Measurements from ENCODE around the gene LOXL1.
"Not testable (repeated sequence)": the region's sequence is repeated elsewhere in the genome, so short reads cannot be mapped to it uniquely, and the experiment has no call there.

Gene LOXL1

GRCh38 chr15:73932381-73933191 lies 6.3 kb downstream of the LOXL1 start:
- DNase-seq (ENCODE audit: low spot score): no peak
- no peaks in the 10 kb centered on the region for H3K9me3 Mint-ChIP-seq
- H3K4me3 Mint-ChIP-seq: no peak overlapping the region
- H3K27me3 Mint-ChIP-seq (ENCODE audit: low read depth): peaks cover 7% of the 10 kb centered on the region
- H3K4me1 Mint-ChIP-seq (ENCODE audit: low read depth): peaks cover 10% of the 10 kb centered on the region
- no peaks in the 10 kb centered on the region for H3K36me3 Mint-ChIP-seq (ENCODE audit: low read depth)
- H3K27ac Mint-ChIP-seq: no peak overlapping the region

GRCh38 chr15:73934281-73934680 lies 8.0 kb downstream of the LOXL1 start:
- Mint-ChIP-seq H3K9me3 (no peaks in the 10 kb centered on the region), H3K27ac (no peak overlapping the region), H3K27me3 (ENCODE audit: low read depth) (peaks cover 3% of the 10 kb centered on the region), H3K36me3 (ENCODE audit: low read depth) (no peaks in the 10 kb centered on the region), H3K4me1 (ENCODE audit: low read depth) (peaks cover 2% of the 10 kb centered on the region), H3K4me3 (no peak overlapping the region)
- DNase-seq (ENCODE audit: low spot score): no peak

GRCh38 chr15:73935547-73935946 lies 9.3 kb downstream of the LOXL1 start:
- peaks cover 3% of the 10 kb centered on the region for H3K27me3 Mint-ChIP-seq (ENCODE audit: low read depth)

GRCh38 chr15:73936181-73936580 lies 9.9 kb downstream of the LOXL1 start:
- DNase-seq (ENCODE audit: low spot score): no peak
- Mint-ChIP-seq H3K27me3 (ENCODE audit: low read depth) (peaks cover 1% of the 10 kb centered on the region), H3K4me1 (ENCODE audit: low read depth) (no peaks in the 10 kb centered on the region), H3K9me3 (no peaks in the 10 kb centered on the region), H3K27ac (no peak overlapping the region), H3K4me3 (no peak overlapping the region), H3K36me3 (ENCODE audit: low read depth) (no peaks in the 10 kb centered on the region)

More at GRCh38 chr15:73935547-73935946, 9.3 kb downstream of the LOXL1 start:
- no peak for DNase-seq (ENCODE audit: low spot score)
- H3K36me3 Mint-ChIP-seq (ENCODE audit: low read depth): no peaks in the 10 kb centered on the region
- no peak overlapping the region for H3K4me3 Mint-ChIP-seq
- no peaks in the 10 kb centered on the region for H3K4me1 Mint-ChIP-seq (ENCODE audit: low read depth)
- H3K9me3 Mint-ChIP-seq: no peaks in the 10 kb centered on the region
- no peak overlapping the region for H3K27ac Mint-ChIP-seq

GRCh38 chr15:73936588-73937290 lies 10.5 kb downstream of the LOXL1 start:
- no peak overlapping the region for H3K4me3 Mint-ChIP-seq
- no peaks in the 10 kb centered on the region for H3K9me3 Mint-ChIP-seq
- no peaks in the 10 kb centered on the region for H3K27me3 Mint-ChIP-seq (ENCODE audit: low read depth)
- no peak overlapping the region for H3K27ac Mint-ChIP-seq
- no peak for DNase-seq (ENCODE audit: low spot score)
- H3K36me3 Mint-ChIP-seq (ENCODE audit: low read depth): no peaks in the 10 kb centered on the region
- peaks cover 3% of the 10 kb centered on the region for H3K4me1 Mint-ChIP-seq (ENCODE audit: low read depth)

- no peaks in the 10 kb centered on the region for H3K27me3 Mint-ChIP-seq (ENCODE audit: low read depth)
Observed at GRCh38 chr15:73937296-73937695, 11.0 kb downstream of the LOXL1 start.

GRCh38 chr15:73937726-73938125 lies 11.5 kb downstream of the LOXL1 start:
- Mint-ChIP-seq H3K4me3 (no peak overlapping the region), H3K27me3 (ENCODE audit: low read depth) (no peaks in the 10 kb centered on the region), H3K27ac (no peak overlapping the region), H3K4me1 (ENCODE audit: low read depth) (peaks cover 12% of the 10 kb centered on the region), H3K36me3 (ENCODE audit: low read depth) (no peaks in the 10 kb centered on the region), H3K9me3 (no peaks in the 10 kb centered on the region)
- no peak for DNase-seq (ENCODE audit: low spot score)

More at GRCh38 chr15:73937296-73937695, 11.0 kb downstream of the LOXL1 start:
- no peak overlapping the region for H3K27ac Mint-ChIP-seq
- no peaks in the 10 kb centered on the region for H3K36me3 Mint-ChIP-seq (ENCODE audit: low read depth)
- no peak for DNase-seq (ENCODE audit: low spot score)
- no peak overlapping the region for H3K4me3 Mint-ChIP-seq
- no peaks in the 10 kb centered on the region for H3K9me3 Mint-ChIP-seq
- peaks cover 8% of the 10 kb centered on the region for H3K4me1 Mint-ChIP-seq (ENCODE audit: low read depth)

DNA sequence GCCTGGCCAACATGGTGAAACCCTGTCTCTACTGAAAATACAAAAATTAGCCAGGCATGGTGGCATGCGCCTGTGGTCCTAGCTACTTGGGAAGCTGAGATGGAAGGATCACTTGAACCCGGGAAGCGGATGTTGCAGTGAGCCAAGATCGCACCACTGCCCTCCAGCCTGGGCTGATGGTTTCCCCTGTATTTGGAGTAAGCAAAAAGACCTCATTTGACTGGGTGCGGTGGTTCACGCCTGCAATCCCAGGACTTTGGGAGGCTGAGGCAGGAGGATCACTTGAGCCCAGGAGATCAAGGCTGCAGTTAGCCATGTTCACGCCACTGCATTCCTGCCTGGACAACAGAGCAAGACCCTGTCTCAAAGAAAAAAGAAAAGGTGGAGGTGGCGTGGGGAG lies 12.3 kb downstream of the LOXL1 start:
- DNase-seq (ENCODE audit: low spot score); H3K36me3 Mint-ChIP-seq (ENCODE audit: low read depth); H3K27ac Mint-ChIP-seq; H3K9me3 Mint-ChIP-seq; H3K4me3 Mint-ChIP-seq; H3K27me3 Mint-ChIP-seq (ENCODE audit: low read depth): not testable (repeated sequence)
- peaks cover 12% of the 10 kb centered on the region for H3K4me1 Mint-ChIP-seq (ENCODE audit: low read depth)

- no peak overlapping the region for H3K27ac Mint-ChIP-seq
- peaks cover 2% of the 10 kb centered on the region for H3K27me3 Mint-ChIP-seq (ENCODE audit: low read depth)
- no peak overlapping the region for H3K4me3 Mint-ChIP-seq
- H3K4me1 Mint-ChIP-seq (ENCODE audit: low read depth): peaks cover 12% of the 10 kb centered on the region
- no peaks in the 10 kb centered on the region for H3K9me3 Mint-ChIP-seq
- no peaks in the 10 kb centered on the region for H3K36me3 Mint-ChIP-seq (ENCODE audit: low read depth)
- DNase-seq (ENCODE audit: low spot score): no peak
Observed at GRCh38 chr15:73939138-73939537, 12.9 kb downstream of the LOXL1 start.

- no peaks in the 10 kb centered on the region for H3K9me3 Mint-ChIP-seq
- H3K27ac Mint-ChIP-seq: no peak overlapping the region
- peaks cover 2% of the 10 kb centered on the region for H3K27me3 Mint-ChIP-seq (ENCODE audit: low read depth)
- DNase-seq (ENCODE audit: low spot score): no peak
- no peaks in the 10 kb centered on the region for H3K36me3 Mint-ChIP-seq (ENCODE audit: low read depth)
- no peak overlapping the region for H3K4me3 Mint-ChIP-seq
- peaks cover 12% of the 10 kb centered on the region for H3K4me1 Mint-ChIP-seq (ENCODE audit: low read depth)
Observed at GRCh38 chr15:73940061-73940981, 14.1 kb downstream of the LOXL1 start.

DNA sequence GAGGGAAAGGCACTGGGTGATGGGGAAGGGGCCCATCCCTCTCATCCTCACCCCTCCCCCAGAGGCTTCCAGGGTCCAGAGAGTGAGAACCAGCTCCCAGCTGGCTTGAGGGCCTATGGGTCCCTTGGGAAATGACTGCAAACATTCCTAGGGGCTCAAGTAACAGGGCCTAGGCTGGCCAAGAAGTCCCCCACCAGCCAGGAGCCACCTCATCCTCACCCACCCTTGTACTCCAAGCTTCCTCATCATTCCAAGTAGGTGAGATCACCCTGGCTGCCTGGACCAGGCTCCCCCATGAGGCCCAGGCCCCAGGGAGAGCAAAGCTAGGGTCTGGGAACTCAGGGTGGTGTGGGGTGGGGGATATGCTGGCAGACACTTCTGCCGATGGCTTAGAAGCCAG lies 14.8 kb downstream of the LOXL1 start:
- no peak overlapping the region for H3K4me3 Mint-ChIP-seq
- peaks cover 12% of the 10 kb centered on the region for H3K4me1 Mint-ChIP-seq (ENCODE audit: low read depth)
- DNase-seq (ENCODE audit: low spot score): no peak
- peaks cover 2% of the 10 kb centered on the region for H3K27me3 Mint-ChIP-seq (ENCODE audit: low read depth)
- H3K9me3 Mint-ChIP-seq: no peaks in the 10 kb centered on the region
- no peaks in the 10 kb centered on the region for H3K36me3 Mint-ChIP-seq (ENCODE audit: low read depth)
- no peak overlapping the region for H3K27ac Mint-ChIP-seq

DNA sequence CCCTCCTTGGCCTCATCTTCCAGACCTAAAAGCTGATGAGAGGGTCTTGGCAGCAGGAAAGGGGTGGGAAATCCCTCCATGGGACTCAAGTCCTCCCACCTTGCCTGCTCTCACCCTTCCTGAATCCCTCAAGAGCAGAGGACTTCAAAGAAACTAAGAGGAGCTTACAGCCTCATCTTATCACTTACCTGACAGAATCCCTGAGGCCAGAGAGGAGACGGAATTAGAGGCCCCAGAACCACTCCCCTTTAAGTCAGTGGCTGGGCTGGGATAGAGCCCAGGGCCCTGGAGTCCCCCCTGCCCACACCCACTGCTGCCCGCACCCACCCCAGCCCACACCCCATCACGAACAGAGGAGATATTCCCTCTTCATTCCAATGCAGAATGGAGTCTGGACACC lies 15.2 kb downstream of the LOXL1 start:
- peaks cover 12% of the 10 kb centered on the region for H3K4me1 Mint-ChIP-seq (ENCODE audit: low read depth)
- H3K27ac Mint-ChIP-seq: peak overlapping the region; percentile 36
- DNase-seq (ENCODE audit: low spot score): no peak
- H3K9me3 Mint-ChIP-seq: no peaks in the 10 kb centered on the region
- no peak overlapping the region for H3K4me3 Mint-ChIP-seq
- H3K27me3 Mint-ChIP-seq (ENCODE audit: low read depth): peaks cover 2% of the 10 kb centered on the region
- H3K36me3 Mint-ChIP-seq (ENCODE audit: low read depth): no peaks in the 10 kb centered on the region

DNA sequence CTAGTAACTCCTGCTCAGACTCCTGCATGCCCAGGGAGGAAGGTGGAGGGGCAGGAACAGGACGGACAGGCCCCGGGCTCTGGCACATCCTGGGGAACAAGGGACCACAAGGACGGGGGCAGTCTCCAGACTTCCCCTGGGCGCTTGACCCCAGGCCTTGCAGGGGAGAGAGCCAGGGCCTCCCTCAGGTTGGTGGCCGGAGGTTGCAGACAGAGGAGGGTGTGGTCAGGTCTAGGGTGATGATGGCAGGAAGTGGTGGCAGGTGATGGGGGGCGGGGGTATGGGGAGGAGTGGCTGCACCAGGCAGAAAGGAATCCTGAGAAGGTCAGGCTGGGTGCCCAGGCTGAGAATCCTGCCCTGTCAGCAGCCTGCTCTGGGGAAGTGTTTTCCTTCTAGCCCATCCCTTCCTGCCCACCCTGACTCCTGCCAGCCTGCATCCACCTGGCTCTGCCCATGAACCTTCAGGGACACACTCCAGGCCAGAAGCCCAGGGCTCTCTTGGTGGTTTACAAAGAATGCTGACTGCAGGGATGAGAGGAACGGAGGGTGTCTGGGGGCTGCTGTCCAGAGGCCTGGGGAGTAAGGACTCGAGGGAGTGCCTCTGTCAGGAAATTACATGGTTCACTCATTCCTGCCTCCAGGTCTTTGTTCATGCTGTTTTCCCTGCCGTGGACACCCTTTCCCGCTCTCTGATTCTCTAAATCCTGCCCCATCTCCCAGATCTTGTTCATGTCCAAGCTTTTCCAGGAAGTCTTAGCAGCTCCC lies 15.8 kb downstream of the LOXL1 start:
- no peak overlapping the region for H3K27ac Mint-ChIP-seq
- H3K36me3 Mint-ChIP-seq (ENCODE audit: low read depth): no peaks in the 10 kb centered on the region
- peaks cover 12% of the 10 kb centered on the region for H3K4me1 Mint-ChIP-seq (ENCODE audit: low read depth)
- DNase-seq (ENCODE audit: low spot score): no peak
- H3K4me3 Mint-ChIP-seq: no peak overlapping the region
- H3K27me3 Mint-ChIP-seq (ENCODE audit: low read depth): peaks cover 2% of the 10 kb centered on the region
- H3K9me3 Mint-ChIP-seq: no peaks in the 10 kb centered on the region

Data from T-helper 2 cell treated with Interferon-gamma antibody and Interleukin-4, amounts not matched to agents 5 μg/mL and 100 μg/mL, for 36 hours (primary cell).